BLaER1 treated with 17β-estradiol and CSF1 and Interleukin-3, amounts not matched to agents 10 nM and 100 nM (cell line): ENCODE data around the gene TFIP11.

Experiments used
- H3K27ac ChIP-seq, 11 experiments: shearing (Covaris generic); formaldehyde crosslinking; 2 replicates each; pipeline ENCODE4 v1.8.1; 2022
- H3K27me3 ChIP-seq, 11 experiments: shearing (Covaris generic); formaldehyde crosslinking; 2 replicates each; pipeline ENCODE4 v1.8.1; 2022
- H3K36me3 ChIP-seq, 11 experiments: shearing (Covaris generic); formaldehyde crosslinking; 2 replicates each; pipeline ENCODE4 v1.8.1; 2022
- H3K4me1 ChIP-seq, 10 experiments: shearing (Covaris generic); formaldehyde crosslinking; 2 replicates each; pipeline ENCODE4 v1.8.1; 2022
- H3K4me2 ChIP-seq, 11 experiments: shearing (Covaris generic); formaldehyde crosslinking; 2 replicates each; pipeline ENCODE4 v1.8.1; 2022
- H3K4me3 ChIP-seq, 10 experiments: shearing (Covaris generic); formaldehyde crosslinking; 2 replicates each; pipeline ENCODE4 v1.8.1; 2022
- H3K9ac ChIP-seq, 11 experiments: shearing (Covaris generic); formaldehyde crosslinking; 2 replicates each; pipeline ENCODE4 v1.8.1; 2022
- H3K9me3 ChIP-seq, 11 experiments: shearing (Covaris generic); formaldehyde crosslinking; replicated peaks in 1 of 11; 2 replicates each; pipeline ENCODE4 v1.8.1; 2022
- H4K20me1 ChIP-seq, 11 experiments: shearing (Covaris generic); formaldehyde crosslinking; 2 replicates each; pipeline ENCODE4 v1.8.1; 2022
- Cebpa-rat ChIP-seq, 11 experiments: shearing (Covaris generic); IDR thresholded peaks; 2 replicates each; pipeline ENCODE4 v1.8.1; 2022

The TFIP11 gene

GRCh38 chr22:26512149-26512793 is at the start of gene TFIP11:
Gene TFIP11, minus strand, starts transcription at chr22:26512473. Its CDS starts 2,201 bp downstream, at chr22:26510272.
- Histone ChIP-seq H3K9me3 (no peaks in the 10 kb centered on the region), H3K27me3 (no peaks in the 10 kb centered on the region), H3K9ac (peak within 1 kb of the TSS; percentile 80 to 93 (median 87)), H3K36me3 (peaks cover 31 to 41% (median 37%) of the 10 kb centered on the region in 11 experiments), H3K27ac (peak within 1 kb of the TSS; percentile 72 to 86 (median 81)), H4K20me1 (peaks cover 0 to 16% (median 0%) of the 10 kb centered on the region in 11 experiments; a peak in 4 of 22 replicates), H3K4me2 (peak within 1 kb of the TSS; percentile 90 to 99 (median 96)), H3K4me3 (peak within 1 kb of the TSS; percentile 84 to 98 (median 93)), H3K4me1 (peaks cover 29 to 44% (median 36%) of the 10 kb centered on the region in 10 experiments)
- no peak for TF ChIP-seq Cebpa-rat (IDR thresholded peaks at IDR 0.05)

GRCh38 chr22:26561756-26562417 is 49.6 kb upstream of the TFIP11 start:
- Histone ChIP-seq H3K4me3 (no peak overlapping the region), H3K4me1 (peaks cover 29 to 76% (median 62%) of the 10 kb centered on the region in 10 experiments), H3K27me3 (no peaks in the 10 kb centered on the region), H3K9me3 (no peaks in the 10 kb centered on the region), H3K9ac (peak overlapping the region in 1 of 11 experiments; percentile 15; a peak in 1 of 22 replicates), H4K20me1 (peaks cover 28 to 96% (median 67%) of the 10 kb centered on the region in 11 experiments; a peak in 19 of 22 replicates), H3K4me2 (no peak overlapping the region), H3K36me3 (peaks cover 11 to 68% (median 24%) of the 10 kb centered on the region in 11 experiments; a peak in 21 of 22 replicates), H3K27ac (peak overlapping the region in 1 of 11 experiments; percentile 35; a peak in 1 of 22 replicates)
- no peak for TF ChIP-seq Cebpa-rat (IDR thresholded peaks at IDR 0.05)

- H3K4me3 ChIP-seq, result no peak overlapping the region
- TF ChIP-seq Cebpa-rat (IDR thresholded peaks at IDR 0.05), result no peak
- H3K27me3 ChIP-seq, result no peaks in the 10 kb centered on the region
- H3K9ac ChIP-seq, result peak overlapping the region in 1 of 11 experiments; percentile 9; a peak in 1 of 22 replicates
- H4K20me1 ChIP-seq, result peaks cover 26 to 96% (median 53%) of the 10 kb centered on the region in 11 experiments; a peak in 20 of 22 replicates
- H3K4me2 ChIP-seq, result peak overlapping the region in 9 of 11 experiments; percentile 2 to 49 (median 24); a peak in 10 of 22 replicates
- peaks cover 17 to 64% (median 48%) of the 10 kb centered on the region in 10 experiments for H3K4me1 ChIP-seq
- peak overlapping the region in 3 of 11 experiments; percentile 1 to 32 (median 17); a peak in 5 of 22 replicates for H3K27ac ChIP-seq
- H3K9me3 ChIP-seq, result no peaks in the 10 kb centered on the region
- H3K36me3 ChIP-seq, result peaks cover 8 to 72% (median 24%) of the 10 kb centered on the region in 11 experiments; a peak in 21 of 22 replicates
These were observed 47.8 kb upstream of the TFIP11 start for GRCh38 chr22:26559961-26560575.

- H3K27me3 ChIP-seq, result no peaks in the 10 kb centered on the region
- H3K9ac ChIP-seq, result peak overlapping the region in 7 of 11 experiments; percentile 0 to 34 (median 22); a peak in 4 of 22 replicates
- peak overlapping the region in 6 of 11 experiments; percentile 20 to 52 (median 44); a peak in 10 of 22 replicates for H3K27ac ChIP-seq
- no peaks in the 10 kb centered on the region for H3K9me3 ChIP-seq
- H3K36me3 ChIP-seq, result peaks cover 0 to 57% (median 18%) of the 10 kb centered on the region in 11 experiments; a peak in 15 of 22 replicates
- peaks cover 34 to 65% (median 48%) of the 10 kb centered on the region in 10 experiments for H3K4me1 ChIP-seq
- peak overlapping the region in 3 of 11 experiments; percentile 2 to 17 (median 15); a peak in 5 of 22 replicates for H3K4me2 ChIP-seq
- no peak overlapping the region for H3K4me3 ChIP-seq
- no peak for TF ChIP-seq Cebpa-rat (IDR thresholded peaks at IDR 0.05)
- H4K20me1 ChIP-seq, result peaks cover 11 to 96% (median 45%) of the 10 kb centered on the region in 11 experiments; a peak in 17 of 22 replicates
These were observed 46.1 kb upstream of the TFIP11 start for GRCh38 chr22:26558248-26558895.

- Histone ChIP-seq H3K4me1 (peaks cover 47 to 72% (median 62%) of the 10 kb centered on the region in 10 experiments), H4K20me1 (peaks cover 7 to 96% (median 49%) of the 10 kb centered on the region in 11 experiments; a peak in 17 of 22 replicates)
These were observed 44.6 kb upstream of the TFIP11 start for GRCh38 chr22:26556904-26557303.

GRCh38 chr22:26555478-26555877 is 43.2 kb upstream of the TFIP11 start:
- Histone ChIP-seq H3K36me3 (peaks cover 0 to 53% (median 12%) of the 10 kb centered on the region in 11 experiments; a peak in 14 of 22 replicates), H4K20me1 (peaks cover 0 to 99% (median 46%) of the 10 kb centered on the region in 11 experiments; a peak in 14 of 22 replicates), H3K4me3 (no peak overlapping the region), H3K9ac (no peak overlapping the region), H3K4me1 (peaks cover 53 to 81% (median 71%) of the 10 kb centered on the region in 10 experiments), H3K9me3 (no peaks in the 10 kb centered on the region), H3K27me3 (no peaks in the 10 kb centered on the region), H3K4me2 (peak overlapping the region in 3 of 11 experiments; percentile 59 to 74 (median 73); a peak in 3 of 22 replicates), H3K27ac (no peak overlapping the region)
- TF ChIP-seq Cebpa-rat (IDR thresholded peaks at IDR 0.05), result no peak

More at GRCh38 chr22:26556904-26557303, 44.6 kb upstream of the TFIP11 start:
- Histone ChIP-seq H3K36me3 (peaks cover 0 to 54% (median 17%) of the 10 kb centered on the region in 11 experiments; a peak in 15 of 22 replicates), H3K4me2 (no peak overlapping the region), H3K9ac (no peak overlapping the region), H3K27ac (no peak overlapping the region; a peak in 1 of 22 replicates), H3K4me3 (no peak overlapping the region), H3K9me3 (no peaks in the 10 kb centered on the region), H3K27me3 (no peaks in the 10 kb centered on the region)
- TF ChIP-seq Cebpa-rat (IDR thresholded peaks at IDR 0.05), result no peak

- no peak overlapping the region for H3K27ac ChIP-seq
- peaks cover 0 to 49% (median 12%) of the 10 kb centered on the region in 11 experiments; a peak in 14 of 22 replicates for H3K36me3 ChIP-seq
- no peaks in the 10 kb centered on the region for H3K27me3 ChIP-seq
- peaks cover 53 to 81% (median 71%) of the 10 kb centered on the region in 10 experiments for H3K4me1 ChIP-seq
- no peak overlapping the region for H3K4me3 ChIP-seq
- no peaks in the 10 kb centered on the region for H3K9me3 ChIP-seq
- TF ChIP-seq Cebpa-rat (IDR thresholded peaks at IDR 0.05), result no peak
- H3K9ac ChIP-seq, result no peak overlapping the region
- H3K4me2 ChIP-seq, result peak overlapping the region in 7 of 11 experiments; percentile 46 to 74 (median 68); a peak in 9 of 22 replicates
- H4K20me1 ChIP-seq, result peaks cover 0 to 99% (median 46%) of the 10 kb centered on the region in 11 experiments; a peak in 14 of 22 replicates
These were observed 42.7 kb upstream of the TFIP11 start for GRCh38 chr22:26554956-26555355.
